HL-60/S4 treated with retinoic acid at 250 ng/mL for 4 days and 3 days (cell line): ENCODE results near the gene PPP2R5B.

ENCODE experiments used
- in situ Hi-C: fragments of 300-500 bp; cut with MboI; formaldehyde crosslinking; loops from 2 replicates; pipeline ENCODE4 v1.7.0; 2022; ENCODE audit warnings: low sequenced_read_pairs

Gene PPP2R5B

DNA sequence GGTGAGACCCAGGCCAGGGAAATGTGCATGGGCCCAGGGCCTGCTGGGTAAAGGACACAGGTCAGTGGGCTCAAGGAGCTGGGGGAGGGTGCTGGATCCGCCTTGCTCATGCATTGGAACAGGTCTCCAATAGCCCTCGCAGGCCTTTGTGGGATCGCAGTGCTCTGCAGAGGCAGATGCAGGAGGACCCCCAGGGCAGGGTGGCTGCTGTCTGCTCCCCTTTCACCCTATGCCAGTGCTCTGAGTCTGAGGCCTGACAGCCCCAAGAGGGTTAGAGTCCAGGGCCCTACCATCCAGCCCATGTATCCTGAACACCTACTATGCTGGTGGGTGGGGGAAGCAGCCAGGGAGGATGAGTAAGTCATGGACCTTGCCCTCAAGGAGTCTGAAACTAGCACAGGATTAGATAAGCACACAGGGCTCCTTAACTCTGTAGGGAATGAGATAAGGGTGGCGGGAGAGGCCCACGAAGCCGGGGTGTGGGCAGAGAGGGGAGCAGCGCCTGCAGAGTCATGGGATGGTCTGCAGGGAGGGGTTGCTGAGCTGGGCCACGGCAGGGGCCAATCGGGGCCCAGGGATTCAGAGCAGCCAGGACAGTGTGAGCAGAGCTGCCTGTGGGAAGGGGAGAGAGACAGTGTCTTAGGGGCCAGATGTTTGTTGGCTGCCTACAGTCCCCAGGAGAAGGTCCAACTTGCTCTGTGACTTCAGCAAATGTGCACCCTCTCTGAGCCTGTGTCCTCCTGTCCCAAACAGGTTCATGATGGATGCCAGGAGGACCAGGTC, 35.6 kb upstream of the PPP2R5B start:
- in situ Hi-C loops: no loop called here

DNA sequence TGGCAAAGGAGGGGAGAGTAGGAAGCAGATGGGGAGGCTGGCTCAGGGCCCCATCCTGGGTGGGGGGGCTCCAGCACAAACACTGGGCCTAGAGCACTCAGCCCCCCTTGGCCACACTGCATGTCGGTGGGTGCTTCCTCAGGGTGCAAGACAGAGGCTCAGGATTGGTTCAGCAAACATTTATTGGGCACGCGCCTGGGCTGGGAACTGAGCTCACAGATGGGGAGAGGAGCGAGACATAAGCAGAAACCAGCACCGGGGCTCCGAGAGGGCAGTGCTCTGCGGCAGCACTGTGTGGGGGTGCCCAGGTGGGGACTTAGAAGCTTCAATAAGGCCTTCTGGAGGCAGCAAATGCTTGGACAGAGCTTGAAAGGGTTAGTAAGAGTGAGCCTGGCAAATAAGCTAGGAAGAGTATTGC, 34.0 kb upstream of the PPP2R5B start:
- in situ Hi-C loops: loop anchor here (5.0 kb wide), 1 partner anchor 43 kb away; no protein-coding TSS in a partner anchor

DNA sequence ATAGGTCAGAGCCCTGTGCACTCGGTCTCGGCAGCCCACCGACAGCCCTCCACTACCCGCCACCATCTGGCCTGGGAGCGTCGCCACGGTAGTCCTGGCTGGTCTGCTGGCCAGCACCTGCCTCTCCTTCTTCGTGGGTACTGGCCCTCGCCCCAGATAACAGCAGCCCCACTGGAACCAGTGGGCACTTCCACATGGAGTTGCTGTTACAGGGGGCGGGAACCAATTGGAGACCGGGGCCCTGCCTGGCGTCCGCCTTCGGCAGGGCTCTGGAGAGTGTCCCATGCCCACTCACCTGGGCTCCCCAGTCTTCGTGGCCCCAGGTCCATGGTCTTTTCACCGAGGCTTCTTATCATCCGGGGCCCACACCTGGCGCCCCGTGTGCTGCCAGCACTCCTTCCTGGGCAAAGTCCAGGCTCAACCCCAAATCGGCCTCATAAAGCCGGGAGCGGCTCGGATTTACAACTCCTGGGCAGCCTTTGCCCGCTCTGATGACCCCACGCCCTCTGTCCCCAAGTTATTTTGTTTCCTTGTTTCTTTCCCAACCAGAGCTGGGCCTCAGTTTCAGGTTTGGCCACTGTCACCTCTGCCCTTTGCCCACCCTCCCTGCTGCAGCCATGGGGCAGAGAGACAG, 33.2 kb upstream of the PPP2R5B start:
- in situ Hi-C loops: loop anchor here (5.0 kb wide), 1 partner anchor 44 kb away; no protein-coding TSS in a partner anchor

DNA sequence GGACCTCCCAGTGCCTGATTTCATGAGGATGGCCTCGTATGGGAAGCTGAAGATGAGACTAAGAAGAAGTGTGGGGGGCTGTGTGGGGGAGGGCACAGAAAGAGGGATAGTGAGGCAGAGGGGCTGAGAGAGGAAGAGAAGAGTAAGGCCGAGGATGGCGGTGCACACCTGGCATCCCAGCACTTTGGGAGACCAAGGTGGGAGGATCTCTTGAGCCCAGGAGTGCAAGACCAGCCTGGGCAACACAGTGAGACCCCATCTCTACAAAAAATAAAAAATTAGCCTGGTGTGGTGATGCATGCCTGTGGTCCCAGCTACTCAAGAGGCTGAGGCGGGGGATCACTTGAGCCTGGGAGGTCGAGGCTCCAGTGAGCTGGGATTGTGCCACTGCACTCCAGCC, 32.6 kb upstream of the PPP2R5B start:
- in situ Hi-C loops: loop anchor here (5.0 kb wide), 1 partner anchor 45 kb away; no protein-coding TSS in a partner anchor

DNA sequence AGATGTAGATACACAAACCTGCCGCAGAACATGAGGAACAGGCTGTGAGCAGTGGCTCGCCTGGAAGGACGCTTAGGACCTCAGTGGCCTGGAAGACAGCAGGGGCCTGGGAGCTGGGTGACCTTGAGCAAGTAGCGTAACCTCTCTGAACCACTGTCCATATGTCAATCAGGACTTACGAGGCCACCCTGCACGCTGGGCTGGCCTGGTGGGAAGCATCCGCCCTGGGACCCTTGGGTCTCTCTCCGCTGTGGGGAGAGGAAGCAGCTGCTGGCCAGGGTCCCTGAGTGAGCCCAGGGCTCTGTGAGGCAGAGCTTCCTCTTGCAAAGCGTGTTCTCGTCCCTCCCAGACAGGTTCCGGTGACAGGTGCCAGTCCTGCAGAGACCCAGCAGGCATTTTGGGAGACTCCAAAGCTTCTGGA, 32.1 kb upstream of the PPP2R5B start:
- in situ Hi-C loops: loop anchor here (5.0 kb wide), 1 partner anchor 45 kb away; no protein-coding TSS in a partner anchor

DNA sequence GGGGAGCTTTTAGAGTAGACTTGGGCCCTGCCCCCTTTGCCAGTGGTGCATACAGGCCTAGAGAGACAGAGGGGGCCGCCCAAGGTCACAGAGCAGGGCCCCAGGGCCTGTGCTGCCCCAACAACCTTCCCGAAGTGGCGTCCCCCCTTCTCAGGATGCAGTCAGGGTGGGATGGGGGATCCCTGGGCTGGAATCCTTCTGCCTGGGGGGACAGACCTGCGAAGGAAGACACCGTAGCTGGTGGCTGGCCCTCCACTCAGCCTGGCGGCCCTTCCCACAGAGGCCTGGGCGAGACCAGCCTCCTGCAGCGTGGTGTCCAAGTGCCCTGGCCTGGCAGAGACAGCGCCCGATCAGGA, 31.7 kb upstream of the PPP2R5B start:
- in situ Hi-C loops: loop anchor here (5.0 kb wide), 1 partner anchor 46 kb away; no protein-coding TSS in a partner anchor

DNA sequence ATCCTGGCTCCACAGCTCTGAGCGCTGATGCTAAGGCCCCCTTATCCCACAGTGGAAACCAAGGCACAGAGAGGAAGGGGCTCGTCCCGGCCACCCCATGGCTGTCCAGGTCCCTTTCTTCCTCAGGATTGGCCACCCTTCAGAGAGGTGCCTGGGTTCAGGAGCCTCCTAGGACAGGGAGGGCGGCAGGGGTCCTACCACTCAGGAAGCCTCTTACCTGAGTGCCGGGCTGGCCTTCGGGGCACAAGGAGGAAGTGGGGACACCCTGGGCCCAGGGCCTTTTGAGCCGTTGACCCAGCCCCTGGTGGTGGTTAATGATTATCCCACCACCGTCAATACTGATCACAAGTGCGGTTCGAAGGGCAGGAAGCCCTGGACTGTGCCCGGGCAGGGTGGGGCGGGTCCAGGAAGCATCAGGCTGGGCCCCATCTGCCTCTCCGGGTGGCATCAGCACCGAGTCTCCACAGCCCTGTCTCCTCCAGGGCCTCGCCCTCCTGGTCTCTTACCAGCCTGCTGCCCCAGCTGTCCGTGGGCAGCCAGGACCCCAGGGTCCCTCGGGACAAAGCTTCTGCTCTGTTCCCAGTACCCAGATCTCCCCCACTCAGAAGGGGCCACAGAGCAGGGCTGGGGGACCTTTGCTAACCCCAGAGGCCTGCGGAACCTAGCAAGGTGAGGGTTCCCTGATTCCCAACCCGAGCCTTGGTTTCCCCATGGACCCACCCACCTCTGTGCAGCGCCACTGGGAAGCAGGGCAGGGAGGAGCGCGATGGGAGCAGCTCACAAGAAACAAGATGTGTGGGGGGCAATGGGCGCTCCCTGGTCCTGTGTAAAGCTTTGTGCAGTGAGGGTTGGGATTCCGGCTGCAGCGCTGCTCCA, 31.1 kb upstream of the PPP2R5B start:
- in situ Hi-C loops: loop anchor here (5.0 kb wide), 1 partner anchor 46 kb away; no protein-coding TSS in a partner anchor

DNA sequence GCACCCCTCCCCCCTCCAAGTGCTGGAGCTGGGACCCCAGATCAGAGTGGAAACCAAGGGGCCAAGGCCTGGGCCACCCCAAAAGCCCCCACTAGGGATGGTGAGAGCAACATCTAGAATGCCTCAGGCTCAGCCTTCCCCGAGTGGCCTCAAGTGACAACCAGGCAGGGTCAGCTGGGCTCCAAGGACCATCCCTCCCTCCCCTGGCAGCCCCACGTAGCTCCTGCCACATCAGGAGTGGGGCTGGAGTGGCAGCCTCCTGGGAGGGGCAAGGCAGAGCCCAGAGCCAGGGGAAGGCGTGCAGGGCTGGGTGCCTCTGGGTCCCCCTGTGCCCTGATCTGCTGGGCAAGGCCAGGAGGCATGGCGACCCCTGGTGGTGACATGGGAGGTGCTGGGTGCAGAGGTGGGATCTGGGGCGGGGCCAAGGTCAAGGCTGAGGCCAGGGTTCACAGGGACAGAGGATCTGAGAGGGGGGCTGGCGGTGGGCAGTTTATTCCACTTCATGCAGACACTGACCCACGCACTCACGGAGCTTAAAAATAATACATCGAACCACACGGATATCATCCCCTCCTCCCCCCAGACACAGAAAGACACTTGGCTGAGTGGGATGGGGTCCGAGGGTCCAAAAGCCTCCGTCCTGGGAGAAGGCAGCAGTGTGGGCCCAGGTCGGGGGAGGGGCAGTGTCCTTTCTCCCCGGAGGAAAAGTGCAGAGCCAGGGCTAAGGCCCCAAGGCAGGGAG, 30.2 kb upstream of the PPP2R5B start:
- in situ Hi-C loops: loop anchor here (5.0 kb wide), 1 partner anchor 47 kb away; no protein-coding TSS in a partner anchor

DNA sequence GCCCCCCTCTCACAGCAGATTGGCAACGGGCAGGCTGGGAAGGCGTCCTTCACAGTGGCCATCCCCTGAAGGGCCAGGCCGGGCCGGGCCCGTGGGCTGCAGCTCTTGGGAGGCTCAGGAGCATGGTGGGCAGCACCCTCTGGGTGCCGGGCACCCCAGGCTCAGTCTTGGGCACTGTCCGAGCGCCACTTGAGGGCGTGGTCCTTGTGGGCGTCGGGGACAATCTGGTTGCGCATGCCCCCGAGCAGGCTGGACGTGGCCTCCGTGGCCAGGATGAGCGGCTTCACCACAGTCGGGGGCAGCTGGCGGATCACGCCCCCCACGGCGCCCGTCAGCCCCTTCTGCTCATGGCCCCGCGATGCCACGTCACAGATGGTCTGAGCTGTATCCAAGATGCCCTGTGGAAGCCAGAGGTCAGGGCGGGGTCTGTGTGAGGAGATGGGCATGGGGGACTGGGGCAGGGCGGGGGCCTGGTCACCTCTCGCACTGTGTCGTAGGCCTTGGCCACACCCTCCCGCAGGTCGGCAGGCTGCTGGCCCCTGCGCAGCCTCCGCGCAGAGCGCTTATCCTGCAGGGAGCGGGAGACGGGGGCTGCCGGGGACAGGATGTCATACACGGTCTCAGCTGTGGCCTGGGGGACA, 29.6 kb upstream of the PPP2R5B start:
- in situ Hi-C loops: loop anchor here (5.0 kb wide), 1 partner anchor 48 kb away; no protein-coding TSS in a partner anchor

DNA sequence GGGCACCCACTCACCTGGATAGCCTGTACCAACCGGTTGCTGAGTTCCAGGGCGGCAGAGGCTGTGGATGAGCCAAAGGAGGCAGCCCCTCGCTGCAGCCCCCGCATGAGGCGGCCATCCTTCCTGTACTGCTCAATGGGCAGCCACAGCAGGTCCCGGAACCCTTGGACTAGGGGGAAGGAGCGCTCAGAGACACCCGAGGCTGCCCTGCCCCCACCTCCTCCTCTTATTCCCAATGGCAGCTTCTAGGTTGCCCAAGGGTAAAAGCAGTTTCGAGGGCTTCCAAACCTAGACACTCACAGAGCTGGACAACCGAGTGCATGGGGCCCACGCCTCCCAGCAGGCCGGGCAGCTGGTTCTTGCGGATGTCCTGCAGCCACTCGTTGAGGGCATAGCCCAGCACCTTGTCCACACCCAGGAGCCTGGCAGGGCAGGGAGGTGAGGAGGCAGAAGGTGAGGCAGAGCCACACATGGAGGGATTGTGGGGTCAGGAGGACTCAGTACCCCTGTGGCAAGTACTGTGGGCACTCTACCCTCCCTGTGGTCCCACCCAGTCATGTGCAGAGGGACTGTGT, 28.0 kb upstream of the PPP2R5B start:
- in situ Hi-C loops: no loop called here

DNA sequence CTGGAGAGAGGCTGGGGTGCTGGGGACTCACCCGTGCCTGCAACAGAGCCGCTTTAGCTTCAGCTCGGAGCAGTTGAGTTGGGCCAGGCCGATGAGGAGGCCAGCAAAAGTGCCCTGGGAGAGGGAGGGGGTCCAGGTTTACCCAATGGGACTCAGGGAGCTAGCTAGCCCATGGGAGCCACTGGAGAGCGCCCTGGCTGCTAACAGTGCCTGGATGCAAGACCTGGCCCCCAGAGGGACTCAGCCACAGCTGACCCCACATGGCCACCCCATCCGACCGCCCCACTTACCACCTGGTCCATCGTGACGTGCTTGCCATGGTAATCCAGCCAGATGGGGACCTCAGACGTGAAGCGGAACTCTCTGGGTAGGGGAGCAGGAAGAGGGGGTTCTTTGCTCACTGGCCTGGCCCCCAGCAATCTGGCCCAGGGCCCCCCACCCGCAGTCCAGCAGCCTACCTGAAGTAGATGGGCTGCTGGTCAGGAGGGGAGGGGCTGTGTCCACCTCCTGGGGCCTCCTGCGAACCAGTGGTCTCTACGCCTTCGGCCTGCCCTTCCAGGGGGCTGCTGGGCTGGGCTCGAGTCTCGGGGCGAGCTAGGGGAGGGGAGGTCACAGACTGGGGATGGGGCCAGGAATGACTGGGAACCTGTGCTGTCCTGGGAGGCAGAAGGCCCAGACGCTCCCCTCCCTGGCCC, 27.0 kb upstream of the PPP2R5B start:
- in situ Hi-C loops: no loop called here

DNA sequence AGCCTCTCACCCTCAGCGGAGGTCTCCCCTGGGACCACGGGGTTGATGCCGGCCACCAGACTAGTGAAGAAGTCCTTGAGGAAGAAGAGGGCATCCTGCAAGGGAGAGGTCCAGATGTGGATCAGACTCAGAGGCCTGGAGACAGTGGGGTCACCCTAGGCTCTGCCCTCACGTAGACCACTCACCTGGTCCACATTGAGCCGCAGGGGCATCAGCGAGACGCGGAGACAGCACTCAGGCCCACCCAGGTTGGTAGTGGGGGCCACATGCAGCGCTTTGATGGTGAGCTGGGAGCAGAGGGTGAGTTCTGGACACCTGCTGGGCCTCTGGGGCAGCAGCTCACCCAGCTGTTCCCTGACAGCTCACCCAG, 26.4 kb upstream of the PPP2R5B start:
- in situ Hi-C loops: no loop called here

DNA sequence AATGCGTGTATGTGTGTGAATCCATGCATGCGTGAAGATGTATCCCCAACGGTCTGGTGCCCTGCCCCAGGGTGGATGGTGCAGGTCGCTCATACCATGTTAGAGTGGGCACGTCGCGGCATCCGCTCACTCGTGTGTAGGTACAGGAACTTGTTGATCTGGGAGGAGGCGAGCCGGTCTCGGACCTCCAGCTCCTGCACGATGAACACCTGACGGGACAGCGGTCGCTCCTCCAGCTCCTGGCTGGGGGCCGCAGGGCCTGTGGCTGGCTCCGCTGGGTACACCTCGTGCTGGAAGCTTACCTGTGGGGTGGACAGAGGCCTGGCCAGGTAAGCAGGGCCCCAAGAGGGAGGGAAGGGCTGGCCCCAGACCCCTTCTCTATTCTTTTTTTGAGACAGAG, 25.9 kb upstream of the PPP2R5B start:
- in situ Hi-C loops: no loop called here

DNA sequence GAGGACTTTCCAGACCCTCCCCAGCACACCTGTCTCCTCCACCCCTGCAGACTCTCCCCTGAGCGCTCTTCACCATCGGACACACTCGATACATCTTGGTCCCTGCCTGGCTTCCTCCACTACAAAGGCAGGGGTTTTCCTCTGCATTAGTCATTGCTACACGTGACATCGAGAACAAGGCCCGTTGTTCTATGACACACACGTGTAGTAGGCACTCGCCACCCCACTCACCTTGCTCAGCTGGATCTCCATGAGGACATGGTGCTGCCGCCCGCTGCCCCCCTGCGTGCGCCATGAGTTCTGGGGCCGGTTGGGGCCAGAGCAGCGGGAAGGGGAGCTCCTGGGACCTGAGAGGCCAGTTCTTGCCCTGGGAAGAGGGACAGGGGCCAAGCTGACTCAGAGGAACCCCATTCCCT, 24.2 kb upstream of the PPP2R5B start:
- in situ Hi-C loops: no loop called here

DNA sequence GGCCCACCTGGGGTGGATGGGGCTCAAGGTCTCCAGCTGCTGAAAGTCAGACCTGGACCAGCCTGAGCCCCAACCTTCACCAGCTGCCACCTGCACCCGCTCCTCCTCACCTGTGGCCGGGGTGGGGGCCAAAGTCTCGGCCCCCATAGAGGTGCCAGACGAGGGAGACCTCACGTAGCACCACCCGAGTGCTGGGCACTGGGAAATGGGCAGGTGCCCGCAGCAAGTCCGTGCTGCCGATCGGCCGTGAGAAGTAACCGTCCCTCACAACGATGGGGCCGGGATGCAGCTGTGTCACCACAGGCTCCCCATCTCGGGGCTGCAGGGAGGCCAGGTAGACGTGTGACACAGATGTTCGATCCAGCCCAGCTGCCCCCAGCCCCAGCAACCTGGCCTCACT, 23.7 kb upstream of the PPP2R5B start:
- in situ Hi-C loops: no loop called here

DNA sequence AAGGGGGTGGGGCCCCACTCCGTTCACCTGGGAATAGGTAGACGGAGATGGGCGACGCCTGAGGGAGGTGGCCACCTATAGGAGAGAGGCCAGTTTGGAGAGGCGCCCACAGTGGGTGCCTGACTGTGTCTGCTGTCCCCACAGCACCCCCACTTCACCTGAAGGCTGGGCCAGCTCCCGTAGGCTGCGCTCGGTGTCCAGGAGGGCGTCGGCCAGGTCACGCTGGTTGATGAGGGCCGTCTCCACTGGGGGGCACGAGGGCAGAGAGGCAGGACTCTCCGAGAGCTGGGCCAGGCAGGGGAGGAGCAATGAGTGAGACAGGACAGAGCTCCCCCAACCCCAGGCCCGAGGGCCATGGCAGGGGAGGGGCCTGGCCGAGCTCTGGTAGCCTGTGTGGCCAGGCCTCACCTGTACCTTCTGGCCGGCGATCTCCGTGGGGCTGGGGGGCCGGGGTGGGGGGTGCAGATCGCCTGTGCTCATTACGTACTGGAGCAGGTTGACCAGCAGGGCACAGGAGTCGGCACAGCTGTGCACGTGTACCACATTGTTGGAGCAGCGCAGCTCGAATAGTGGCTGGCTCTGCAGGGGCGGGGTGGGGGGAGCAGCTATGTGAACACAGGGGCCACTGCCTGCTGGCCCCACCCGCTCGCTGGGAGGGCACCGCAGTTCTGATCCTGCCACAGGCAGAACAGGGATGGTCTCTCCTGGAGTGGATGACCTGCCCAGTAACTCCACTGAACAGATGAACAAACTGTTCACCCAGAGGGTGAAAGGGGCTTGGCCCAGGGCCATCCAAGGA, 22.2 kb upstream of the PPP2R5B start:
- in situ Hi-C loops: no loop called here

DNA sequence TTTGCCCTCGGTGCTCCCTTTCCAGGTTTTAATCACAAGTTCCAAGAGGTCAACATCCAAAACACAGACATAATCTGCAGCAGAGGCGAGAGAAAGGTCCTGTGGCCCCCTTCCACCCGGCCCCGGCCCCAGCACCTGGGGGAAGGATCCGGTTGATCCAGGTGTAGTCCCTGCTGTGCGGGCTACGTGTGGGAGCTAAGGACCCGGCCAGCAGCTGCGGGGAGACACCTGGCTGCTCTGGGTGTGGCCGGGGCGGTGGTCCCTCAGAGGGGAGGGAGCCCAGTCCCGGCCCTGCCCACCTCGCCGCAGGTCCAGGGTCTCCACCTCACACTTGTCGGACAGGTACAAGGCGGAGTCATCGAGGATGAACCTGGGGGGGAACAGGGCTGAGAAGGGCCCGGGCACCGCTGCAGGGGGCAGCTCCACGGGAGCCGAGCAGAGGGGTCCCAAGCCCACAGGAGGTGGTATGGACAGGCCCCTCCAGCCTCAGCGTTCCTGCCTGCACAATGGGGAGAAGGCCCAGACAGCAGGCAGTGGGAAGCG, 21.1 kb upstream of the PPP2R5B start:
- in situ Hi-C loops: no loop called here
